SH-SY5Y (cell line): ENCODE data around the gene IGF1.

Source experiments
- GATA2 ChIP-seq: IDR thresholded peaks from 2 replicates; pipeline ENCODE4 v1.6.1; 2011; ENCODE audit warnings: mild to moderate bottlenecking, low read depth, low read length
- GATA3 ChIP-seq: IDR thresholded peaks from 2 replicates; pipeline ENCODE4 v1.6.1; 2011; ENCODE audit warnings: low read depth, mild to moderate bottlenecking, low read length, moderate library complexity

DNA sequence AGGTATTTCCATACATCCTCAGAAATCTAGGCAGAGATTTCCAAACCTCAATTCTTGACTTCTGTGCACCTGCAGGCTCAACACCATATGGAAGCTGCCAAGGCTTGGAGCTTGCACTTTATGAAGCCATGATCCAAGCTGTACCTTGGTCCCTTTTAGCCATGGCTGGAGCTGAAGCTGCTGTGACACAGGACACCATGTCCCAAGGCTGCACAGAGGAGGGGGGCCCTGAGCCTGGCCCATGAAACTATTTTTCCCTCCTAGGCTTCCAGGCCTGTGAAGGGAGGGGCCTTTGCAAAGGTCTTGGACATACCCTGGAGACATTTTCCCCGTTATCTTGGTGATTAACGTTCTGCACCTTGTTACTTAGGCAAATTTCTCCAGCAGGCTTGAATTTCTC is 110.5 kb downstream of the IGF1 start:
- no peak for TF ChIP-seq GATA2
- no peak for TF ChIP-seq GATA3
